ENCODE data around the gene FCN1.

FCN1 gene

GRCh38 chr9:134870301-134870694 lies 47.4 kb downstream of the FCN1 start:
- intact Hi-C loops (cut with DNase I; ENCODE audit: low total_unique reads): no loop called here
- Histone ChIP-seq H3K27ac (no peak overlapping the region), H3K27me3 (peaks cover 0 to 21% of the 10 kb centered on the region in 2 donors), H3K36me3 (no peaks in the 10 kb centered on the region), H3K9me3 (no peaks in the 10 kb centered on the region), H3K4me3 (no peak overlapping the region), H3K4me1 (no peaks in the 10 kb centered on the region)
- DNase-seq: peak in 1 of 2 donors; percentile 57
- no peak for TF ChIP-seq CTCF (IDR thresholded peaks at IDR 0.05)

- no peak for DNase-seq
- Histone ChIP-seq H3K4me3 (no peak overlapping the region), H3K27ac (no peak overlapping the region), H3K4me1 (peaks cover 0 to 2% (median under 1%) of the 10 kb centered on the region in 4 donors), H3K27me3 (peaks cover 0 to 21% of the 10 kb centered on the region in 2 donors), H3K36me3 (no peaks in the 10 kb centered on the region), H3K9me3 (no peaks in the 10 kb centered on the region)
- TF ChIP-seq CTCF (IDR thresholded peaks at IDR 0.05): no peak
- intact Hi-C loops (cut with DNase I; ENCODE audit: low total_unique reads): no loop called here
Observed at GRCh38 chr9:134869554-134870300, 48.0 kb downstream of the FCN1 start.

GRCh38 chr9:134868751-134869553 lies 48.8 kb downstream of the FCN1 start:
- peaks cover 0 to 10% (median 7%) of the 10 kb centered on the region in 4 donors for H3K4me1 ChIP-seq
- no peak for TF ChIP-seq CTCF (IDR thresholded peaks at IDR 0.05)
- no peaks in the 10 kb centered on the region for H3K9me3 ChIP-seq
- H3K27me3 ChIP-seq: peaks cover 0 to 21% of the 10 kb centered on the region in 2 donors
- intact Hi-C loops (cut with DNase I; ENCODE audit: low total_unique reads): no loop called here
- no peaks in the 10 kb centered on the region for H3K36me3 ChIP-seq
- DNase-seq: no peak
- H3K4me3 ChIP-seq: no peak overlapping the region
- H3K27ac ChIP-seq: no peak overlapping the region

GRCh38 chr9:134867917-134868750 lies 49.6 kb downstream of the FCN1 start:
- Histone ChIP-seq H3K27ac (no peak overlapping the region), H3K27me3 (peaks cover 0 to 21% of the 10 kb centered on the region in 2 donors), H3K36me3 (no peaks in the 10 kb centered on the region), H3K9me3 (no peaks in the 10 kb centered on the region), H3K4me1 (peaks cover 0 to 18% (median 9%) of the 10 kb centered on the region in 4 donors), H3K4me3 (no peak overlapping the region)
- intact Hi-C loops (cut with DNase I; ENCODE audit: low total_unique reads): no loop called here
- peak in 1 of 2 donors; percentile 63 for DNase-seq
- TF ChIP-seq CTCF (IDR thresholded peaks at IDR 0.05): no peak

GRCh38 chr9:134864821-134865190 lies 52.9 kb downstream of the FCN1 start:
- H3K36me3 ChIP-seq: no peaks in the 10 kb centered on the region
- H3K9me3 ChIP-seq: no peaks in the 10 kb centered on the region
- H3K4me1 ChIP-seq: peaks cover 0 to 18% (median 9%) of the 10 kb centered on the region in 4 donors
- no peak for TF ChIP-seq CTCF (IDR thresholded peaks at IDR 0.05)
- no peak overlapping the region for H3K4me3 ChIP-seq
- H3K27ac ChIP-seq: peak overlapping the region in 1 of 2 donors; percentile 60
- intact Hi-C loops (cut with DNase I; ENCODE audit: low total_unique reads): no loop called here
- DNase-seq: peak in 1 of 2 donors; percentile 61
- peaks cover 0 to 4% of the 10 kb centered on the region in 2 donors for H3K27me3 ChIP-seq

All from tibial artery (tissue), 4 donors.